Measurements from ENCODE around the gene CHGA. TPM values are rescaled to one million over a fixed set of nuclear protein-coding genes. Genes with fewer than 3 reads are reported as not detected.

CHGA gene
- total and polyA plus RNA-seq, 2 of the 8 experiments (the other 6 are each of a cell fraction or from before 2014, with no cell fraction given), result 17.5 to 28.2 TPM

DNA sequence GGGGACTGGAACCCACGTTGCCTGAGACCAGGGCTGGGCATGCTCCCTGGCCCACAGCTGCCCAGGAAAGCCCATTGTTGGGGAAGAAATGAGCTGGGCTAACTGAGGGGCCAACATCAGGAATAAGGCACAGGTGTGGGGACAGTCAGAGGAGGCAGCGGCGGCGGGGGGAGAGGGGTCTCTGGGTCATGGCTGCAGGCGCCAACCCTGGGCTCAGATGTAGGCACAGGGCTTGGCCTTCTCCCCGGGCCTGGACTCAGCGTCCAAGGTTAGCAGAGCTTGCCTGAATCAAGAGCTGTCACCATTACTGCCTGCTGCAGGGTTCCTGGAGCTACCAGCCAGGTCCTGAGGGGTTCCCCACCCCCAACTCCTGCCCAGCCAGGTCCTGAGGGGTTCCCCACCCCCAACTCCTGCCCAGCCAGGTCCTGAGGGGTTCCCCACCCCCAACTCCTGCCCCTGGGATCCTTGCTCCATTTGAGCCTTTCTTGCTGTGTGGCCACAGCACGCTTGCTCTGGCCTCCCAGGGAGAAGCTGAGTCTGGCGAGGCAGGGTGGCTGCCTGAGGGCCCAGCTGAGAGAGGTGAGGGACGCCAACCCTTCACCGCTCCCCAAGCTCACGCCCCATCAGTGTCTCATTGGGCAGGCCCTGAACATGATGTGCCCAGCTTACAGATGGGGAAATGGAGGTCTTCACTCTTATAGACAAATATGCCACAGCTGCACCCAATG lies 6.2 kb downstream of the CHGA start:
- WGBS, 2 experiments (ENCODE audit: extremely low coverage in 1 of 2, insufficient coverage in 1 of 2, insufficient read length in 1 of 2, insufficient replicate concordance in 2 of 2, low coverage in 1 of 2, low lambda C conversion rate in 2 of 2, missing lambda C conversion rate in 1 of 2), result 89% methylated on average over 9 of the region's 12 CpGs; no CpG with 5 or more reads in 1 of the 2 experiments
- Histone ChIP-seq H2BK120ac (replicated peaks; ENCODE audit: low read depth, low read length) (no peak overlapping the region), H3K27ac (ENCODE audit: low read depth, low read length) (no peak overlapping the region), H3K36me3 (ENCODE audit: control insufficient read depth in 2 of 4, insufficient read depth in 4 of 4, low read length in 3 of 4) (no peaks in the 10 kb centered on the region), H4K5ac (ENCODE audit: insufficient read length, low read depth, low read length) (no peak overlapping the region), H2BK20ac (ENCODE audit: low read length) (no peak overlapping the region), H3K9me3 (ENCODE audit: insufficient read depth in 2 of 2, low read depth in 1 of 2, low read length in 1 of 2) (no peaks in the 10 kb centered on the region), H3K23ac (ENCODE audit: insufficient read length) (no peak overlapping the region), H3K4ac (replicated peaks; ENCODE audit: insufficient read length, low read depth, low read length) (no peak overlapping the region), H3K27me3 (replicated peaks in 1 of 4; ENCODE audit: control insufficient read depth in 3 of 4, extremely low read depth in 1 of 4, insufficient read depth in 3 of 4, low read length in 3 of 4) (peaks cover 0 to 1% (median 0%) of the 10 kb centered on the region in 4 experiments; a peak in 2 of 7 replicates), H2AK5ac (ENCODE audit: low read depth, low read length) (no peak overlapping the region), H2AFZ (ENCODE audit: low read length) (no peak overlapping the region), H2BK12ac (ENCODE audit: low read depth, low read length) (no peak overlapping the region), H2BK5ac (ENCODE audit: low read depth, low read length) (no peak overlapping the region), H3K4me1 (replicated peaks in 1 of 4; ENCODE audit: control insufficient read depth in 3 of 4, insufficient read depth in 4 of 4, low read length in 3 of 4) (peaks cover 0 to 8% (median 2%) of the 10 kb centered on the region in 4 experiments; a peak in 2 of 7 replicates), H3K18ac (ENCODE audit: extremely low read depth, low read length) (no peak overlapping the region), H3K79me2 (ENCODE audit: control insufficient read depth in 1 of 2, insufficient read depth in 2 of 2, low read length in 2 of 2) (no peaks in the 10 kb centered on the region), H4K8ac (ENCODE audit: extremely low read depth, insufficient read depth, low read length) (no peak overlapping the region), H3K79me1 (ENCODE audit: low read depth, low read length) (no peaks in the 10 kb centered on the region), H3K9ac (replicated peaks in 1 of 4; ENCODE audit: extremely low read depth in 1 of 4, low read depth in 3 of 4, low read length in 3 of 4) (no peak overlapping the region), H3K14ac (ENCODE audit: insufficient read length) (no peak overlapping the region), H3K4me3 (ENCODE audit: extremely low read depth in 1 of 4, insufficient read depth in 2 of 4, low read depth in 3 of 4, low read length in 4 of 4) (no peak overlapping the region), H3K23me2 (ENCODE audit: low read depth, low read length) (no peaks in the 10 kb centered on the region), H4K91ac (replicated peaks; ENCODE audit: insufficient read length, low read length) (no peak overlapping the region), H4K20me1 (replicated peaks in 1 of 2; ENCODE audit: control insufficient read depth in 1 of 2, insufficient read depth in 2 of 2, low read length in 2 of 2) (peaks cover 0 to 2% of the 10 kb centered on the region in 2 experiments), H3K56ac (replicated peaks; ENCODE audit: insufficient read length, low read depth, low read length) (no peak overlapping the region), H3K4me2 (ENCODE audit: insufficient read depth in 1 of 2, low read depth in 2 of 2, low read length in 2 of 2) (no peak overlapping the region), H2BK15ac (ENCODE audit: low read length) (no peak overlapping the region)
- ChIA-PET CTCF (ENCODE audit: partially characterized antibody) (interaction anchor here (0.5 to 2.6 kb wide), 10 partner anchors 13 to 608 kb away, joined by 3 to 12 read pairs (median 3); no protein-coding TSS in a partner anchor), POLR2A (ENCODE audit: partially characterized antibody) (interaction anchor here (0.7 to 1.2 kb wide), 2 partner anchors 17 to 28 kb away, joined by 3 read pairs; no protein-coding TSS in a partner anchor)
- TF ChIP-seq TEAD4 (IDR thresholded peaks at IDR 0.05; ENCODE audit: low read depth, low read length), result no peak
- no peak for TF ChIP-seq JUND (IDR thresholded peaks at IDR 0.05; ENCODE audit: low read length)
- no peak for TF ChIP-seq TCF12 (IDR thresholded peaks at IDR 0.05; ENCODE audit: low read depth, low read length)
- TF ChIP-seq SAP30 (IDR thresholded peaks at IDR 0.05; ENCODE audit: insufficient read depth, insufficient replicate concordance, low read length), result no peak
- no peak for TF ChIP-seq KDM1A (IDR thresholded peaks at IDR 0.05; ENCODE audit: borderline replicate concordance, low read length)
- TF ChIP-seq TBP (IDR thresholded peaks at IDR 0.05; ENCODE audit: low read depth, low read length), result no peak
- DNase-seq (ENCODE audit: low read depth in 1 of 2, low spot score in 2 of 2) (no peak), FAIRE-seq (no peak)

Measured in H1 (cell line).